ENCODE data around the gene FRMD4A. TPM values are rescaled to one million over a fixed set of nuclear protein-coding genes. Genes with fewer than 3 reads are reported as not detected.

FRMD4A gene
- total RNA-seq, 1 experiment from 2014 or later: 19.6 TPM

GRCh38 chr10:13816195-13816925 lies 514.4 kb downstream of the FRMD4A start:
- no peak overlapping the region for H2AK5ac ChIP-seq (ENCODE audit: insufficient read length, low read length)
- peaks cover 3% of the 10 kb centered on the region for H3K79me2 ChIP-seq (ENCODE audit: insufficient read depth, low read length)
- H2AFZ ChIP-seq (ENCODE audit: low read length): no peak overlapping the region
- no peak overlapping the region for H3K27ac ChIP-seq (ENCODE audit: insufficient read length, low read depth, low read length)
- H2BK12ac ChIP-seq (ENCODE audit: insufficient read length, low read depth, low read length): no peak overlapping the region
- no peak overlapping the region for H2BK20ac ChIP-seq (ENCODE audit: low read depth, low read length, poor library complexity, severe bottlenecking)
- H3K9me3 ChIP-seq (ENCODE audit: control insufficient read depth, low read depth, low read length): peaks cover 10% of the 10 kb centered on the region
- H3K23ac ChIP-seq (ENCODE audit: insufficient read length, low read depth, low read length): no peak overlapping the region
- H3K4me2 ChIP-seq (ENCODE audit: insufficient read depth, insufficient read length, low read length): no peak overlapping the region
- Mint-ChIP-seq H3K27me3 (ENCODE audit: low read depth) (no peaks in the 10 kb centered on the region), H3K36me3 (ENCODE audit: insufficient read depth in 1 of 3, low read depth in 3 of 3) (peaks cover 21 to 33% (median 24%) of the 10 kb centered on the region in 3 experiments), H3K27ac (no peak overlapping the region), H3K9me3 (peaks cover 23 to 25% of the 10 kb centered on the region in 2 experiments), H3K4me1 (peaks cover 19 to 30% of the 10 kb centered on the region in 2 experiments), H3K4me3 (no peak overlapping the region)
- no peak for TF ChIP-seq CTCF (conservative IDR thresholded peaks at IDR 0.05)
- no peak overlapping the region for H2BK120ac ChIP-seq (ENCODE audit: low read depth, low read length, poor library complexity, severe bottlenecking)
- H3K4ac ChIP-seq (ENCODE audit: low read depth, low read length): no peak overlapping the region
- no peaks in the 10 kb centered on the region for H3K79me1 ChIP-seq (ENCODE audit: insufficient read depth, low read depth, low read length, poor library complexity, severe bottlenecking)
- no peaks in the 10 kb centered on the region for H3K23me2 ChIP-seq (ENCODE audit: insufficient read length, low read depth, low read length, poor library complexity, severe bottlenecking)
- H3K18ac ChIP-seq (ENCODE audit: insufficient read length, low read depth, low read length): no peak overlapping the region
- H3K56ac ChIP-seq (ENCODE audit: insufficient read length, low read depth, low read length): no peak overlapping the region
- no peak overlapping the region for H4K5ac ChIP-seq (ENCODE audit: insufficient read length, low read depth, low read length)
- H2BK5ac ChIP-seq (ENCODE audit: insufficient read length, low read length): no peak overlapping the region
- WGBS (ENCODE audit: extremely low coverage, insufficient read length, low lambda C conversion rate): no CpG with 5 or more reads among the region's 7 CpGs
- no peak overlapping the region for H4K91ac ChIP-seq (ENCODE audit: insufficient read length, low read depth, low read length)
- H3K14ac ChIP-seq (ENCODE audit: insufficient read depth, low read length): no peak overlapping the region
- no peaks in the 10 kb centered on the region for H4K20me1 ChIP-seq (ENCODE audit: control insufficient read depth, insufficient read depth, insufficient read length)
- no peak overlapping the region for H4K8ac ChIP-seq (replicated peaks; ENCODE audit: insufficient read length, low read depth, low read length)
- no peak overlapping the region for H2BK15ac ChIP-seq (ENCODE audit: low read depth, low read length)
- no peak overlapping the region for H3T11ph ChIP-seq (ENCODE audit: low read length)
- no peak overlapping the region for H3K9ac ChIP-seq (ENCODE audit: extremely low read depth, insufficient read length, low read length)
- no peaks in the 10 kb centered on the region; the same call in 1 of the 2 replicates for H3K4me1 ChIP-seq (ENCODE audit: insufficient read depth, low read length)
- H3K27me3 ChIP-seq (ENCODE audit: insufficient read depth, low read length): no peaks in the 10 kb centered on the region
- DNase-seq: no peak

All from H9 (cell line).